K562 (cell line): ENCODE results near the gene HS6ST1. TPM values are rescaled to one million over a fixed set of nuclear protein-coding genes. Genes with fewer than 3 reads are reported as not detected.

ENCODE experiments used
- C11orf30 ChIP-seq: fragments of 450-650 bp; IDR thresholded peaks from 2 replicates; pipeline ENCODE4 v1.6.1; 2016; ENCODE audit warnings: low read depth, mild to moderate bottlenecking
- CREB1 ChIP-seq, 2 experiments: sonication (generic) in 1 of 2; formaldehyde crosslinking in 1 of 2; IDR thresholded peaks; 2 replicates each; pipeline versions ENCODE4 v1.6.1 to v1.8.0; 2012 to 2022; ENCODE audit warnings: inconsistent platforms in 1 of 2, mild to moderate bottlenecking in 1 of 2, missing genetic modification reagents in 1 of 2, moderate library complexity in 1 of 2
- ETV5 ChIP-seq: sonication (generic); formaldehyde crosslinking; IDR thresholded peaks from 2 replicates; pipeline ENCODE4 v1.4.0; 2020; ENCODE audit warnings: low read depth, mild to moderate bottlenecking, missing genetic modification reagents
- ETV6 ChIP-seq, 3 experiments: fragments of 150-350 bp in 1 of 3; sonication (generic) in 1 of 3; formaldehyde crosslinking in 1 of 3; IDR thresholded peaks; 2 replicates each; pipeline versions ENCODE4 v1.6.1 to v1.8.0; 2014 to 2022; ENCODE audit warnings: borderline replicate concordance in 2 of 3, low read depth in 2 of 3, antibody characterized with exemption in 1 of 3, low read length in 1 of 3, mild to moderate bottlenecking in 1 of 3, missing genetic modification reagents in 1 of 3
- MEIS2 ChIP-seq: fragments of 450-650 bp; IDR thresholded peaks from 2 replicates; pipeline ENCODE4 v1.6.1; 2014; ENCODE audit warnings: mild to moderate bottlenecking; ENCODE audit not compliant: partially characterized antibody
- TRIM25 ChIP-seq: fragments of 450-650 bp; IDR thresholded peaks from 2 replicates; pipeline ENCODE4 v1.7.0; 2016; ENCODE audit warnings: borderline replicate concordance
- polyA plus RNA-seq, 8 experiments: library from polyadenylated mRNA; depleted of rRNA in 4 of 8; stranded (reverse) in 5 of 8; unstranded in 3 of 8; fragments of >200 nt; fragmentation: Nextera tagmentation in 2 of 8; fragmentation: Illumina TruSeq in 1 of 8; extraction: Ambion mirVana in 2 of 8; extraction: Trizol in 1 of 8; gene quantifications; 2 replicates each; pipeline versions ENCODE4 v1.2.1 to v1.2.3, GENCODE V29; 2011 to 2014; ENCODE audit warnings: inconsistent platforms in 1 of 8, missing spikeins in 1 of 8
- total RNA-seq, 7 experiments: library from RNA; depleted of rRNA in 6 of 7; stranded (reverse); fragments of >200 nt in 6 of 7; fragmentation: Illumina TruSeq in 2 of 7; extraction: Trizol in 2 of 7; gene quantifications; 2 replicates each; pipeline versions ENCODE4 v1.2.1 to v1.2.3, GENCODE V29; 2011 to 2021; ENCODE audit warnings: low replicate concordance in 1 of 7
- TF ChIP-seq, protein P1 (sequence below): fragments of 250-450 bp; sonication (Bioruptor Pico); IDR thresholded peaks from 2 replicates; pipeline ENCODE4 v1.5.0; 2020; ENCODE audit warnings: mild to moderate bottlenecking
- TF ChIP-seq, protein P2 (sequence below), 3 experiments: IDR thresholded peaks in 2 of 3; conservative IDR thresholded peaks in 1 of 3; 2 replicates each; pipeline ENCODE4 v1.5.1; 2011 to 2012; ENCODE audit warnings: low read length in 3 of 3, mild to moderate bottlenecking in 3 of 3, control low read depth in 2 of 3, improper control_type of control experiment in 1 of 3, inconsistent platforms in 1 of 3, low read depth in 1 of 3, mixed read lengths in 1 of 3, moderate library complexity in 1 of 3; ENCODE audit not compliant: insufficient read depth in 2 of 3

Gene HS6ST1
- total and polyA plus RNA-seq, 9 of the 15 experiments (the other 6 are each of a cell fraction or from before 2014, with no cell fraction given): 0.06 to 7.4 (median 3.8) TPM

DNA sequence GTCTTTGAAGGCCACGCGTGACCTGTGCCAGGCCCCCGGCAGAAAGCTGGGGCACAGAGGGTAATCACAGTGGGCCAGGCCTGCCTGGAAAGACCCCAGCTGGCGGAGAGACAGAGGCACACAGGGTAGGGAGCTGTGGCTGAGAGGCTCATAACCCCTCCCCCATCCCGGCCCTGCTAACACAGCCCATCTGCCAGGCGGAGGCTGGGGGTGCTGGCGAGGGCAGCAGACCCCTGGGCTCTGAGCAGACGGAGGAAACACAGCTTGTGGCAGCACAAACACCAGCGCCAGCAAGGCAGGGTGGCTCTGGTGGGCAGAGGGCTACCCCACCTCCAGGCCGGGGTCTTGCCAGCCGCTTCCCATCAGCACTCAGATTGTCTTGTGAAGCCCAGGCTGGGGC lies 19.0 kb downstream of the HS6ST1 start (continued):
- TF ChIP-seq, protein P1, sequence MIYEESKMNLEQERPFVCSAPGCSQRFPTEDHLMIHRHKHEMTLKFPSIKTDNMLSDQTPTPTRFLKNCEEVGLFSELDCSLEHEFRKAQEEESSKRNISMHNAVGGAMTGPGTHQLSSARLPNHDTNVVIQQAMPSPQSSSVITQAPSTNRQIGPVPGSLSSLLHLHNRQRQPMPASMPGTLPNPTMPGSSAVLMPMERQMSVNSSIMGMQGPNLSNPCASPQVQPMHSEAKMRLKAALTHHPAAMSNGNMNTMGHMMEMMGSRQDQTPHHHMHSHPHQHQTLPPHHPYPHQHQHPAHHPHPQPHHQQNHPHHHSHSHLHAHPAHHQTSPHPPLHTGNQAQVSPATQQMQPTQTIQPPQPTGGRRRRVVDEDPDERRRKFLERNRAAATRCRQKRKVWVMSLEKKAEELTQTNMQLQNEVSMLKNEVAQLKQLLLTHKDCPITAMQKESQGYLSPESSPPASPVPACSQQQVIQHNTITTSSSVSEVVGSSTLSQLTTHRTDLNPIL (CRISPR knock-in tag): no peak
- no peak for TF ChIP-seq ETV6 (IDR thresholded peaks at IDR 0.05; ENCODE audit: borderline replicate concordance in 1 of 2, low read depth in 2 of 2, low read length in 1 of 2)
- no peak for TF ChIP-seq ETV6 (CRISPR knock-in tag; IDR thresholded peaks at IDR 0.05; ENCODE audit: borderline replicate concordance)
- TF ChIP-seq C11orf30: no peak
- TF ChIP-seq, protein P2, sequence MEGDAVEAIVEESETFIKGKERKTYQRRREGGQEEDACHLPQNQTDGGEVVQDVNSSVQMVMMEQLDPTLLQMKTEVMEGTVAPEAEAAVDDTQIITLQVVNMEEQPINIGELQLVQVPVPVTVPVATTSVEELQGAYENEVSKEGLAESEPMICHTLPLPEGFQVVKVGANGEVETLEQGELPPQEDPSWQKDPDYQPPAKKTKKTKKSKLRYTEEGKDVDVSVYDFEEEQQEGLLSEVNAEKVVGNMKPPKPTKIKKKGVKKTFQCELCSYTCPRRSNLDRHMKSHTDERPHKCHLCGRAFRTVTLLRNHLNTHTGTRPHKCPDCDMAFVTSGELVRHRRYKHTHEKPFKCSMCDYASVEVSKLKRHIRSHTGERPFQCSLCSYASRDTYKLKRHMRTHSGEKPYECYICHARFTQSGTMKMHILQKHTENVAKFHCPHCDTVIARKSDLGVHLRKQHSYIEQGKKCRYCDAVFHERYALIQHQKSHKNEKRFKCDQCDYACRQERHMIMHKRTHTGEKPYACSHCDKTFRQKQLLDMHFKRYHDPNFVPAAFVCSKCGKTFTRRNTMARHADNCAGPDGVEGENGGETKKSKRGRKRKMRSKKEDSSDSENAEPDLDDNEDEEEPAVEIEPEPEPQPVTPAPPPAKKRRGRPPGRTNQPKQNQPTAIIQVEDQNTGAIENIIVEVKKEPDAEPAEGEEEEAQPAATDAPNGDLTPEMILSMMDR (IDR thresholded peaks at IDR 0.05 in 2 of 3, conservative IDR thresholded peaks at IDR 0.05 in 1 of 3; ENCODE audit: insufficient read depth in 2 of 3, low read depth in 1 of 3, low read length in 3 of 3): no peak
- no peak for TF ChIP-seq MEIS2
- TF ChIP-seq TRIM25: no peak
- TF ChIP-seq CREB1 (IDR thresholded peaks at IDR 0.05): no peak
- TF ChIP-seq CREB1 (CRISPR knock-in tag; IDR thresholded peaks at IDR 0.05): no peak
- no peak for TF ChIP-seq ETV5 (CRISPR knock-in tag)
- TF ChIP-seq, all 486 proteins: peak for 0
